Lung (tissue), 12 donors: ENCODE results near the gene MAST2. TPM values are rescaled to one million over a fixed set of nuclear protein-coding genes. Genes with fewer than 3 reads are reported as not detected.
"Not testable (repeated sequence)": the region's sequence is repeated elsewhere in the genome, so short reads cannot be mapped to it uniquely, and the experiment has no call there.

Experiments used
- ATAC-seq: fragments of 200-7000 bp; cut with Tn5 transposase; one replicate; pipeline ENCODE4 v1.9.1; 2020; ENCODE audit warnings: moderate number of reproducible peaks; ENCODE audit not compliant: insufficient read depth, low FRiP score
- DNase-seq, 3 donors: peaks; one replicate each; pipeline ENCODE4 v3.0.0-alpha.2; 2013 to 2017
- H3K27ac ChIP-seq, 2 donors: one replicate each; pipeline ENCODE4 v1.5.1; 2013; ENCODE audit warnings: mild to moderate bottlenecking in 2 of 2, moderate library complexity in 2 of 2, control low read depth in 1 of 2, inconsistent platforms in 1 of 2, low read depth in 1 of 2, low read length in 1 of 2
- H3K27me3 ChIP-seq, 3 donors: one replicate each; pipeline ENCODE4 v1.5.1; 2013; ENCODE audit warnings: low read length in 2 of 3; ENCODE audit not compliant: control insufficient read depth in 3 of 3, insufficient read depth in 3 of 3
- H3K36me3 ChIP-seq, 4 donors: one replicate each; pipeline ENCODE4 v1.5.1; 2013; ENCODE audit warnings: low read length in 4 of 4, mild to moderate bottlenecking in 1 of 4, moderate library complexity in 1 of 4; ENCODE audit not compliant: control insufficient read depth in 4 of 4, insufficient read depth in 4 of 4
- H3K4me1 ChIP-seq, 5 donors: one replicate each; pipeline ENCODE4 v1.5.1; 2013; ENCODE audit warnings: low read length in 5 of 5, mild to moderate bottlenecking in 2 of 5, moderate library complexity in 1 of 5; ENCODE audit not compliant: control insufficient read depth in 5 of 5, insufficient read depth in 5 of 5
- H3K4me3 ChIP-seq: one replicate; pipeline ENCODE4 v1.5.1; 2013; ENCODE audit warnings: mild to moderate bottlenecking, control low read depth, moderate library complexity
- H3K9ac ChIP-seq, 2 donors: one replicate each; pipeline ENCODE4 v1.5.1; 2013; ENCODE audit warnings: low read length in 2 of 2, control low read depth in 1 of 2; ENCODE audit not compliant: insufficient read depth in 1 of 2
- H3K9me3 ChIP-seq, 4 donors: one replicate each; pipeline ENCODE4 v1.5.1; 2013; ENCODE audit warnings: low read length in 3 of 4, mild to moderate bottlenecking in 1 of 4, moderate library complexity in 1 of 4; ENCODE audit not compliant: control insufficient read depth in 4 of 4, insufficient read depth in 3 of 4
- CTCF ChIP-seq: IDR thresholded peaks from 2 replicates; pipeline ENCODE4 v1.5.1; 2012; ENCODE audit warnings: mild to moderate bottlenecking; ENCODE audit errors: control extremely low read depth, extremely low read depth
- WGBS, 2 donors: extraction: QIAGEN DNeasy Blood & Tissue Kit; methylation state at CpG; one replicate each; pipeline ENCODE4 v1.1.7; 2013; 5-methylcytosine and 5-hydroxymethylcytosine counted together
- polyA plus RNA-seq, 2 donors: library from polyadenylated mRNA; stranded (reverse); fragments of 200-250 nt; gene quantifications; one replicate each; pipeline ENCODE4 v1.2.1, GENCODE V29; 2013
- total RNA-seq, 2 donors: library from RNA; depleted of rRNA in 1 of 2; stranded (reverse); fragments of >200 nt in 1 of 2; gene quantifications; one replicate each; pipeline ENCODE4 v1.2.1, GENCODE V29; 2014 to 2021
- donor health status: control.
- donor health status: control.
- donor health status: Bipolar disorder and iron deficiency.
- donor health status: healthy.
- donor health status: DM: yes; HTN: yes; CAD: no.

MAST2 gene
- total and polyA plus RNA-seq, 4 donors = 10.5 to 28.6 (median 19.1) TPM

GRCh38 chr1:45867697-45868348 is 64.4 kb downstream of the MAST2 start:
- no peak for ATAC-seq
- no peaks in the 10 kb centered on the region for H3K9me3 ChIP-seq
- H3K27ac ChIP-seq = no peak overlapping the region
- peaks cover 0 to 18% (median 7%) of the 10 kb centered on the region in 5 donors for H3K4me1 ChIP-seq
- no peak overlapping the region for H3K9ac ChIP-seq
- TF ChIP-seq CTCF = no peak
- H3K4me3 ChIP-seq = no peak overlapping the region
- H3K36me3 ChIP-seq = no peaks in the 10 kb centered on the region
- DNase-seq = no peak
- no peaks in the 10 kb centered on the region for H3K27me3 ChIP-seq
- WGBS, 2 donors = 96% methylated on average over 2 of the region's 2 CpGs

GRCh38 chr1:45868861-45869260 is 65.4 kb downstream of the MAST2 start:
- H3K27me3 ChIP-seq = no peaks in the 10 kb centered on the region
- peaks cover 0 to 11% (median 3%) of the 10 kb centered on the region in 5 donors for H3K4me1 ChIP-seq
- no peaks in the 10 kb centered on the region for H3K36me3 ChIP-seq
- no peak for TF ChIP-seq CTCF
- no peaks in the 10 kb centered on the region for H3K9me3 ChIP-seq
- no peak overlapping the region for H3K27ac ChIP-seq
- H3K4me3 ChIP-seq = no peak overlapping the region
- no peak for ATAC-seq
- H3K9ac ChIP-seq = no peak overlapping the region
- DNase-seq = no peak

GRCh38 chr1:45870500-45870899 is 67.1 kb downstream of the MAST2 start:
- WGBS, 2 donors = 95 to 97% methylated on average over 6 of the region's 6 CpGs
- H3K27ac ChIP-seq = no peak overlapping the region
- DNase-seq (no peak), ATAC-seq (no peak)
- H3K27me3 ChIP-seq = no peaks in the 10 kb centered on the region
- H3K36me3 ChIP-seq = no peaks in the 10 kb centered on the region
- H3K9ac ChIP-seq = no peak overlapping the region
- H3K9me3 ChIP-seq = no peaks in the 10 kb centered on the region
- no peak for TF ChIP-seq CTCF
- H3K4me1 ChIP-seq = peaks cover 0 to 3% (median 0%) of the 10 kb centered on the region in 5 donors
- H3K4me3 ChIP-seq = no peak overlapping the region

- not testable (repeated sequence) for DNase-seq, H3K9ac ChIP-seq, H3K4me1 ChIP-seq, H3K4me3 ChIP-seq, H3K36me3 ChIP-seq, H3K27ac ChIP-seq, H3K9me3 ChIP-seq, ATAC-seq, H3K27me3 ChIP-seq
- WGBS, 2 donors = 94 to 98% methylated on average over 14 of the region's 14 CpGs
These were observed 68.9 kb downstream of the MAST2 start for GRCh38 chr1:45872173-45872801.
